ENCODE measurements around the gene CLCN6.

CLCN6 gene

GRCh38 chr1:11856698-11857097 lies 50.7 kb downstream of the CLCN6 start:
- no peak for DNase-seq

GRCh38 chr1:11857164-11857851 lies 51.3 kb downstream of the CLCN6 start:
- no peak for DNase-seq

GRCh38 chr1:11858158-11858557 lies 52.2 kb downstream of the CLCN6 start:
- no peak for DNase-seq

- no peak for DNase-seq
Measured at GRCh38 chr1:11858613-11858967, 52.6 kb downstream of the CLCN6 start, which contains the start of gene NPPB. Gene NPPB, minus strand, starts transcription at chr1:11858945. Its CDS starts 112 bp downstream, at chr1:11858833.

- no peak for DNase-seq
Measured at GRCh38 chr1:11858968-11859871, 53.2 kb downstream of the CLCN6 start.

- DNase-seq = no peak
Measured at GRCh38 chr1:11860083-11860482, 54.1 kb downstream of the CLCN6 start.

GRCh38 chr1:11860587-11860986 lies 54.6 kb downstream of the CLCN6 start:
- DNase-seq = no peak

GRCh38 chr1:11862890-11863289 lies 56.9 kb downstream of the CLCN6 start:
- DNase-seq = no peak

- DNase-seq = no peak
Measured at GRCh38 chr1:11868331-11868980, 62.5 kb downstream of the CLCN6 start.

GRCh38 chr1:11869104-11869503 lies 63.1 kb downstream of the CLCN6 start:
- DNase-seq = no peak

- no peak for DNase-seq
Measured at GRCh38 chr1:11869650-11870207, 63.7 kb downstream of the CLCN6 start.

- DNase-seq = no peak
Measured at GRCh38 chr1:11872545-11872944, 66.6 kb downstream of the CLCN6 start.

GRCh38 chr1:11873395-11874257 lies 67.6 kb downstream of the CLCN6 start:
- no peak for DNase-seq

GRCh38 chr1:11874258-11874562 lies 68.2 kb downstream of the CLCN6 start:
- no peak for DNase-seq

GRCh38 chr1:11874624-11875023 lies 68.6 kb downstream of the CLCN6 start:
- DNase-seq = no peak

- no peak for DNase-seq
Measured at GRCh38 chr1:11875094-11875493, 69.1 kb downstream of the CLCN6 start.

- no peak for DNase-seq
Measured at GRCh38 chr1:11877074-11877473, 71.1 kb downstream of the CLCN6 start.

- no peak for DNase-seq
Measured at GRCh38 chr1:11878081-11878890, 72.3 kb downstream of the CLCN6 start.

- no peak for DNase-seq
Measured at GRCh38 chr1:11878891-11879190, 72.8 kb downstream of the CLCN6 start.

GRCh38 chr1:11879311-11880180 lies 73.6 kb downstream of the CLCN6 start:
- DNase-seq = no peak

GRCh38 chr1:11880181-11880575 lies 74.2 kb downstream of the CLCN6 start:
- no peak for DNase-seq
